K562 (cell line): ENCODE results near the gene KITLG. TPM values are rescaled to one million over a fixed set of nuclear protein-coding genes. Genes with fewer than 3 reads are reported as not detected.

Source experiments
- ATAC-seq: fragments of 200-7000 bp; cut with Tn5 transposase; 3 replicates; pipeline ENCODE4 v1.9.1; 2020; ENCODE audit warnings: moderate library complexity
- BruUV-seq: library from RNA; stranded (reverse); fragments of 400-500 nt; replicated peaks from 2 replicates; lab custom pipeline; 2021; lab: Mats Ljungman, UMichigan
- CTCF ChIA-PET: fragments of 300-600 bp; formaldehyde crosslinking; extraction: SDS; loops from one replicate; lab custom pipeline; 2021; ENCODE audit warnings: low intra/inter-chr PET ratio; lab: Yijun Ruan, JAX
- POLR2A ChIA-PET: fragments of 300-600, 350-650 bp; sonication (Branson Sonifier 250); formaldehyde crosslinking; extraction: SDS; loops from one replicate; lab custom pipeline; 2021; ENCODE audit warnings: antibody characterized with exemption, inconsistent platforms; lab: Yijun Ruan, JAX
- DNase-seq, 4 experiments: peaks; one replicate each; pipeline versions ENCODE4 v3.0.0 to v3.0.0-alpha.2; 2011 to 2018; ENCODE audit warnings: low spot score in 3 of 4, mixed read lengths in 3 of 4; ENCODE audit errors: extremely low read depth in 1 of 4
- FAIRE-seq: peaks from 2 replicates; lab custom pipeline; 2011; peaks lifted over from hg19 to GRCh38; lab: Jason Lieb, UNC
- H2AFZ ChIP-seq: 2 replicates; pipeline ENCODE4 v1.6.0; 2011; ENCODE audit warnings: low read depth, low read length, control low read depth, inconsistent platforms
- H3K27ac ChIP-seq: fragments of 200-600 bp; 3 replicates; pipeline ENCODE4 v1.8.0; 2011; ENCODE audit warnings: low read depth, mild to moderate bottlenecking, control low read depth, inconsistent platforms, low read length, moderate library complexity, mixed read lengths; ENCODE audit errors: extremely low read depth
- H3K27me3 ChIP-seq, 2 experiments: fragments of 300-600 bp in 1 of 2; 2 replicates in 1 of 2; 3 replicates in 1 of 2; pipeline versions ENCODE4 v1.6.0 to v1.8.0; 2011; ENCODE audit warnings: inconsistent platforms in 2 of 2, low read length in 2 of 2, mild to moderate bottlenecking in 1 of 2, mixed read lengths in 1 of 2, moderate library complexity in 1 of 2; ENCODE audit not compliant: control insufficient read depth in 2 of 2, insufficient read depth in 2 of 2
- H3K36me3 ChIP-seq: fragments of 300-600 bp; 3 replicates; pipeline ENCODE4 v1.8.0; 2011; ENCODE audit warnings: mild to moderate bottlenecking, low read length, inconsistent platforms; ENCODE audit not compliant: control insufficient read depth, insufficient read depth
- H3K4me1 ChIP-seq, 2 experiments: fragments of 200-600 bp in 1 of 2; replicated peaks in 1 of 2; 2 replicates in 1 of 2; 3 replicates in 1 of 2; pipeline versions ENCODE4 v1.5.1 to v1.8.0; 2011; ENCODE audit warnings: inconsistent platforms in 2 of 2, low read length in 2 of 2, mild to moderate bottlenecking in 1 of 2, mixed read lengths in 1 of 2, moderate library complexity in 1 of 2; ENCODE audit not compliant: control insufficient read depth in 2 of 2, insufficient read depth in 2 of 2
- H3K4me2 ChIP-seq: 2 replicates; pipeline ENCODE4 v1.6.1; 2011; ENCODE audit warnings: low read length, control low read depth, inconsistent platforms, mixed read lengths; ENCODE audit not compliant: insufficient read depth
- H3K4me3 ChIP-seq: fragments of 200-600 bp; sonication (generic), shearing (Covaris generic); 2 replicates; pipeline ENCODE4 v1.5.1; 2016; ENCODE audit warnings: control low read depth, inconsistent platforms
- H3K79me2 ChIP-seq: fragments of 200-600 bp; 3 replicates; pipeline ENCODE4 v1.8.0; 2011; ENCODE audit warnings: low read length, inconsistent platforms; ENCODE audit not compliant: control insufficient read depth, insufficient read depth
- H3K9ac ChIP-seq, 2 experiments: 2 replicates each; pipeline versions ENCODE4 v1.6.0 to v1.6.1; 2011; ENCODE audit warnings: low read depth in 2 of 2, low read length in 2 of 2, control low read depth in 1 of 2, inconsistent platforms in 1 of 2, mild to moderate bottlenecking in 1 of 2, mixed read lengths in 1 of 2; ENCODE audit not compliant: insufficient read depth in 1 of 2
- H3K9me1 ChIP-seq: one replicate; pipeline ENCODE4 v1.6.0; 2011; ENCODE audit warnings: inconsistent platforms, mild to moderate bottlenecking, low read length, moderate library complexity; ENCODE audit not compliant: control insufficient read depth, insufficient read depth
- H3K9me3 ChIP-seq: replicated peaks from 2 replicates; pipeline ENCODE4 v1.5.1; 2011; ENCODE audit warnings: low read depth, low read length, inconsistent platforms; ENCODE audit not compliant: control insufficient read depth, insufficient read depth
- H4K20me1 ChIP-seq: replicated peaks from 2 replicates; pipeline ENCODE4 v1.6.1; 2011; ENCODE audit warnings: low read length, inconsistent platforms, mixed read lengths; ENCODE audit not compliant: control insufficient read depth, insufficient read depth
- KAT2B ChIP-seq: IDR thresholded peaks from one replicate; pipeline ENCODE4 v1.6.1; 2012; ENCODE audit warnings: low read depth, mild to moderate bottlenecking, control low read depth, inconsistent platforms, low read length, moderate library complexity
- NFE2 ChIP-seq: IDR thresholded peaks from 2 replicates; pipeline ENCODE4 v1.6.1; 2014; ENCODE audit warnings: antibody characterized with exemption, low read depth
- NFE2L1 ChIP-seq: fragments of 450-650 bp; IDR thresholded peaks from 2 replicates; pipeline ENCODE4 v1.6.1; 2016; ENCODE audit warnings: missing genetic modification characterization, low read depth, mild to moderate bottlenecking, missing compliant biosample characterization, moderate library complexity, borderline replicate concordance
- PYGO2 ChIP-seq: fragments of 450-650 bp; IDR thresholded peaks from 2 replicates; pipeline ENCODE4 v1.6.1; 2016; ENCODE audit warnings: mild to moderate bottlenecking, missing genetic modification characterization, moderate library complexity, missing compliant biosample characterization
- SAP30 ChIP-seq: fragments of 200-600 bp; sonication (generic); IDR thresholded peaks from 2 replicates; pipeline ENCODE4 v1.6.1; 2012; ENCODE audit warnings: borderline replicate concordance, low read depth, mild to moderate bottlenecking, moderate library complexity, low read length, control low read depth, inconsistent platforms; ENCODE audit not compliant: insufficient read depth, poor library complexity, severe bottlenecking
- SREBF1 ChIP-seq: fragments of 150-350 bp; IDR thresholded peaks from 2 replicates; pipeline ENCODE4 v1.6.1; 2014; ENCODE audit warnings: antibody characterized with exemption, low read depth, low read length, borderline replicate concordance
- UBTF ChIP-seq, 2 experiments: IDR thresholded peaks; 2 replicates each; pipeline ENCODE4 v1.6.1; 2012; ENCODE audit warnings: improper control_type of control experiment in 2 of 2, low read depth in 2 of 2, low read length in 2 of 2, borderline replicate concordance in 1 of 2
- ZC3H4 ChIP-seq: sonication (generic); formaldehyde crosslinking; IDR thresholded peaks from 2 replicates; pipeline ENCODE4 v1.9.0; 2021; ENCODE audit warnings: missing genetic modification reagents, borderline replicate concordance
- ZNF224 ChIP-seq: sonication (generic); formaldehyde crosslinking; IDR thresholded peaks from 2 replicates; pipeline ENCODE4 v1.8.0; 2022; ENCODE audit warnings: mild to moderate bottlenecking, missing genetic modification reagents
- ZNF551 ChIP-seq: fragments of 250-450 bp; sonication (Bioruptor Pico); IDR thresholded peaks from 2 replicates; pipeline ENCODE4 v1.5.0; 2021; ENCODE audit warnings: mild to moderate bottlenecking, moderate library complexity
- in situ Hi-C: fragments of 300-500 bp; cut with MboI; formaldehyde crosslinking; loops from 4 replicates; pipeline ENCODE4 v1.15.0; 2018; ENCODE audit warnings: inconsistent platforms, mixed read lengths
- intact Hi-C: fragments of 100-400 bp; cut with micrococcal nuclease; formaldehyde crosslinking; loops from 2 replicates; pipeline ENCODE4 v1.14.2; 2022
- polyA plus RNA-seq, 8 experiments: library from polyadenylated mRNA; depleted of rRNA in 4 of 8; stranded (reverse) in 5 of 8; unstranded in 3 of 8; fragments of >200 nt; fragmentation: Nextera tagmentation in 2 of 8; fragmentation: Illumina TruSeq in 1 of 8; extraction: Ambion mirVana in 2 of 8; extraction: Trizol in 1 of 8; gene quantifications; 2 replicates each; pipeline versions ENCODE4 v1.2.1 to v1.2.3, GENCODE V29; 2011 to 2014; ENCODE audit warnings: inconsistent platforms in 1 of 8, missing spikeins in 1 of 8
- total RNA-seq, 7 experiments: library from RNA; depleted of rRNA in 6 of 7; stranded (reverse); fragments of >200 nt in 6 of 7; fragmentation: Illumina TruSeq in 2 of 7; extraction: Trizol in 2 of 7; gene quantifications; 2 replicates each; pipeline versions ENCODE4 v1.2.1 to v1.2.3, GENCODE V29; 2011 to 2021; ENCODE audit warnings: low replicate concordance in 1 of 7
- TF ChIP-seq, protein P1 (sequence below): sonication (generic); formaldehyde crosslinking; IDR thresholded peaks from 2 replicates; pipeline ENCODE4 v1.8.0; 2022; ENCODE audit warnings: mild to moderate bottlenecking, missing genetic modification reagents

Gene KITLG
- total and polyA plus RNA-seq, 9 of the 15 experiments (the other 6 are each of a cell fraction or from before 2014, with no cell fraction given), result 0.04 to 0.09 (median 0.04) TPM; not detected in 6

DNA sequence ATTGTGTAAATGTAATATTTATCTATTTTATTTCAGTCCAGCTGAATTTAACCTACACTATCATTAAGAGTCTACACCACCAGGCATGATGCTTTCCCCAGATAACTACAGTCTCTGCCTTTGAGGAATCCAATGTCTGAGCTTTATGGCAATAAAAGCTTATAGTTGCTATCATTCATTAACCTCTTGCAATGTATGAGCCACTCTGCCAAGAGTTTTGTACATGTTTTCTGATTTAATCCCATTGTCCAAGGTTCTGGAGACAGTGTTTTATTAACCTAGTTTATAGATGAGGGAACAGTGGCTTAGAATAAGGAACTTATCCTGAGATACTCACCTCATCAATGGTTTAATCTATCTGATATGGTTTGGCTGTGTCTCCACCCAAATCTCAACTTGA, 17.1 kb upstream of the KITLG start:
- ChIA-PET CTCF (no interaction called here), POLR2A (no interaction called here)
- no peak for DNase-seq
- Histone ChIP-seq H3K79me2 (no peaks in the 10 kb centered on the region), H3K9me3 (no peaks in the 10 kb centered on the region), H3K9ac (no peak overlapping the region), H3K27ac (no peak overlapping the region), H3K4me2 (no peak overlapping the region), H3K4me3 (no peak overlapping the region), H3K9me1 (no peaks in the 10 kb centered on the region), H3K36me3 (no peaks in the 10 kb centered on the region), H3K27me3 (no peaks in the 10 kb centered on the region), H4K20me1 (no peaks in the 10 kb centered on the region), H3K4me1 (no peaks in the 10 kb centered on the region), H2AFZ (no peak overlapping the region)
- intact Hi-C loops, result no loop called here
- no peak for ATAC-seq
- no peak for FAIRE-seq
- BruUV-seq, result no TSS peak
- in situ Hi-C loops, result no loop called here
- TF ChIP-seq NFE2 (no peak), ZC3H4 (CRISPR knock-in tag) (no peak), SAP30 (no peak), ZNF551 (CRISPR knock-in tag) (no peak), SREBF1 (no peak), KAT2B (no peak), ZNF224 (no peak), UBTF (IDR thresholded peaks at IDR 0.05; ENCODE audit: borderline replicate concordance in 1 of 2, low read depth in 2 of 2, low read length in 2 of 2) (no peak), PYGO2 (tag) (no peak), NFE2L1 (no peak)
- TF ChIP-seq, protein P1, sequence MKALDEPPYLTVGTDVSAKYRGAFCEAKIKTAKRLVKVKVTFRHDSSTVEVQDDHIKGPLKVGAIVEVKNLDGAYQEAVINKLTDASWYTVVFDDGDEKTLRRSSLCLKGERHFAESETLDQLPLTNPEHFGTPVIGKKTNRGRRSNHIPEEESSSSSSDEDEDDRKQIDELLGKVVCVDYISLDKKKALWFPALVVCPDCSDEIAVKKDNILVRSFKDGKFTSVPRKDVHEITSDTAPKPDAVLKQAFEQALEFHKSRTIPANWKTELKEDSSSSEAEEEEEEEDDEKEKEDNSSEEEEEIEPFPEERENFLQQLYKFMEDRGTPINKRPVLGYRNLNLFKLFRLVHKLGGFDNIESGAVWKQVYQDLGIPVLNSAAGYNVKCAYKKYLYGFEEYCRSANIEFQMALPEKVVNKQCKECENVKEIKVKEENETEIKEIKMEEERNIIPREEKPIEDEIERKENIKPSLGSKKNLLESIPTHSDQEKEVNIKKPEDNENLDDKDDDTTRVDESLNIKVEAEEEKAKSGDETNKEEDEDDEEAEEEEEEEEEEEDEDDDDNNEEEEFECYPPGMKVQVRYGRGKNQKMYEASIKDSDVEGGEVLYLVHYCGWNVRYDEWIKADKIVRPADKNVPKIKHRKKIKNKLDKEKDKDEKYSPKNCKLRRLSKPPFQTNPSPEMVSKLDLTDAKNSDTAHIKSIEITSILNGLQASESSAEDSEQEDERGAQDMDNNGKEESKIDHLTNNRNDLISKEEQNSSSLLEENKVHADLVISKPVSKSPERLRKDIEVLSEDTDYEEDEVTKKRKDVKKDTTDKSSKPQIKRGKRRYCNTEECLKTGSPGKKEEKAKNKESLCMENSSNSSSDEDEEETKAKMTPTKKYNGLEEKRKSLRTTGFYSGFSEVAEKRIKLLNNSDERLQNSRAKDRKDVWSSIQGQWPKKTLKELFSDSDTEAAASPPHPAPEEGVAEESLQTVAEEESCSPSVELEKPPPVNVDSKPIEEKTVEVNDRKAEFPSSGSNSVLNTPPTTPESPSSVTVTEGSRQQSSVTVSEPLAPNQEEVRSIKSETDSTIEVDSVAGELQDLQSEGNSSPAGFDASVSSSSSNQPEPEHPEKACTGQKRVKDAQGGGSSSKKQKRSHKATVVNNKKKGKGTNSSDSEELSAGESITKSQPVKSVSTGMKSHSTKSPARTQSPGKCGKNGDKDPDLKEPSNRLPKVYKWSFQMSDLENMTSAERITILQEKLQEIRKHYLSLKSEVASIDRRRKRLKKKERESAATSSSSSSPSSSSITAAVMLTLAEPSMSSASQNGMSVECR (CRISPR knock-in tag), result no peak
